Endothelial cell of umbilical vein (primary cell): ENCODE results near the gene LMAN1L. TPM values are rescaled to one million over a fixed set of nuclear protein-coding genes. Genes with fewer than 3 reads are reported as not detected.

Experiments used
- BruUV-seq: library from RNA; stranded (reverse); fragments of 400-500 nt; replicated peaks from 2 replicates; lab custom pipeline; 2021; lab: Mats Ljungman, UMichigan
- CTCF ChIA-PET: fragments of 300-600, 350-600 bp; sonication (Branson Sonifier 250); formaldehyde crosslinking; loops from one replicate; lab custom pipeline; 2021; ENCODE audit warnings: antibody characterized with exemption, inconsistent platforms; lab: Charles Lee
- POLR2A ChIA-PET: fragments of 300-600, 350-600 bp; sonication (Branson Sonifier 250); formaldehyde crosslinking; loops from one replicate; lab custom pipeline; 2021; ENCODE audit warnings: antibody characterized with exemption, inconsistent platforms; lab: Charles Lee
- DNase-seq: peaks from one replicate; pipeline ENCODE4 v3.0.0-alpha.2; 2011; ENCODE audit warnings: low read depth, low spot score
- FAIRE-seq: peaks from 2 replicates; lab custom pipeline; 2011; peaks lifted over from hg19 to GRCh38; lab: Jason Lieb, UNC
- H2AFZ ChIP-seq: 2 replicates; pipeline ENCODE4 v1.6.0; 2012; ENCODE audit warnings: low read depth, low read length, control low read depth, inconsistent platforms
- H3K27ac ChIP-seq: 2 replicates; pipeline ENCODE4 v1.5.1; 2011; ENCODE audit warnings: low read depth, mild to moderate bottlenecking, control low read depth, low read length, moderate library complexity; ENCODE audit not compliant: insufficient read depth
- H3K27me3 ChIP-seq, 2 experiments: 2 replicates each; pipeline versions ENCODE4 v1.6.0 to v1.6.1; 2011; ENCODE audit warnings: low read length in 2 of 2, mixed read lengths in 1 of 2; ENCODE audit not compliant: control insufficient read depth in 2 of 2, insufficient read depth in 2 of 2
- H3K36me3 ChIP-seq, 2 experiments: 2 replicates in 1 of 2; 3 replicates in 1 of 2; pipeline ENCODE4 v1.5.1; 2011; ENCODE audit warnings: low read length in 2 of 2, mild to moderate bottlenecking in 1 of 2, moderate library complexity in 1 of 2; ENCODE audit not compliant: control insufficient read depth in 2 of 2, insufficient read depth in 2 of 2; ENCODE audit errors: extremely low read depth in 1 of 2
- H3K4me1 ChIP-seq: 3 replicates; pipeline ENCODE4 v1.5.1; 2011; ENCODE audit warnings: mild to moderate bottlenecking, low read length; ENCODE audit not compliant: control insufficient read depth, insufficient read depth; ENCODE audit errors: extremely low read depth
- H3K4me2 ChIP-seq: 2 replicates; pipeline ENCODE4 v1.6.1; 2011; ENCODE audit warnings: low read length, control low read depth, mixed read lengths; ENCODE audit not compliant: insufficient read depth
- H3K4me3 ChIP-seq, 3 experiments: fragments of 200-600 bp in 1 of 3; sonication (generic), shearing (Covaris generic) in 1 of 3; replicated peaks in 1 of 3; 2 replicates each; pipeline ENCODE4 v1.5.1; 2011 to 2016; ENCODE audit warnings: control low read depth in 3 of 3, low read length in 3 of 3, mild to moderate bottlenecking in 2 of 3, inconsistent platforms in 1 of 3, low read depth in 1 of 3, moderate library complexity in 1 of 3; ENCODE audit not compliant: insufficient read depth in 1 of 3
- H3K79me2 ChIP-seq: 2 replicates; pipeline ENCODE4 v1.6.0; 2012; ENCODE audit warnings: low read length, inconsistent platforms; ENCODE audit not compliant: control insufficient read depth, insufficient read depth
- H3K9ac ChIP-seq: replicated peaks from 2 replicates; pipeline ENCODE3; 2011; ENCODE audit warnings: low read length, control low read depth; ENCODE audit not compliant: insufficient read depth; ENCODE audit errors: extremely low read depth
- H3K9me1 ChIP-seq: replicated peaks from 3 replicates; pipeline ENCODE4 v1.6.0; 2011; ENCODE audit warnings: mild to moderate bottlenecking, low read length; ENCODE audit not compliant: control insufficient read depth, insufficient read depth; ENCODE audit errors: extremely low read depth
- H3K9me3 ChIP-seq: replicated peaks from 2 replicates; pipeline ENCODE4 v1.5.1; 2012; ENCODE audit warnings: low read length, inconsistent platforms; ENCODE audit not compliant: control insufficient read depth, insufficient read depth
- H4K20me1 ChIP-seq: replicated peaks from 2 replicates; pipeline ENCODE3; 2011; ENCODE audit warnings: mild to moderate bottlenecking, low read length; ENCODE audit not compliant: control insufficient read depth, insufficient read depth; ENCODE audit errors: extremely low read depth
- CTCF ChIP-seq, 2 donors: IDR thresholded peaks; 1 replicate in 1 of 2; 2 replicates in 1 of 2; pipeline ENCODE4 v1.5.1; 2011; ENCODE audit warnings: low read length in 2 of 2, mild to moderate bottlenecking in 2 of 2, moderate library complexity in 2 of 2, control low read depth in 1 of 2, inconsistent platforms in 1 of 2, low read depth in 1 of 2; ENCODE audit not compliant: insufficient read depth in 1 of 2; ENCODE audit errors: extremely low read depth in 1 of 2
- EZH2 ChIP-seq: IDR thresholded peaks from 2 replicates; pipeline ENCODE4 v1.6.1; 2012; ENCODE audit warnings: borderline replicate concordance, low read depth, mild to moderate bottlenecking, moderate library complexity, low read length, inconsistent platforms; ENCODE audit not compliant: severe bottlenecking
- GATA2 ChIP-seq: IDR thresholded peaks from 2 replicates; pipeline ENCODE4 v1.7.0; 2011; ENCODE audit warnings: low read depth, mild to moderate bottlenecking, moderate library complexity, mixed read lengths, low read length; ENCODE audit not compliant: insufficient read length, insufficient read depth
- MAX ChIP-seq: IDR thresholded peaks from 2 replicates; pipeline ENCODE4 v1.6.1; 2011; ENCODE audit not compliant: insufficient read depth, insufficient read length
- MYC ChIP-seq: IDR thresholded peaks from one replicate; pipeline ENCODE4 v1.6.1; 2011; ENCODE audit warnings: mild to moderate bottlenecking, low read depth, low read length
- dilution Hi-C: fragments of 300-500 bp; cut with MboI; formaldehyde crosslinking; loops from one replicate; pipeline ENCODE4 v1.15.0; 2019; ENCODE audit warnings: low sequenced_read_pairs; ENCODE audit not compliant: extremely low pct_ligation_motif_present
- intact Hi-C: fragments of 100-400 bp; cut with micrococcal nuclease; formaldehyde crosslinking; loops from one replicate; pipeline ENCODE4 v1.10.0; 2022
- polyA plus RNA-seq, 4 experiments: library from polyadenylated mRNA; depleted of rRNA in 3 of 4; stranded (reverse) in 3 of 4; unstranded in 1 of 4; fragments of >200 nt; gene quantifications; 2 replicates each; pipeline versions ENCODE4 v1.2.1 to v1.2.3, GENCODE V29; 2011 to 2012; ENCODE audit warnings: missing spikeins in 1 of 4
- total RNA-seq: library from RNA; stranded (reverse); gene quantifications from 2 replicates; pipeline ENCODE4 v1.2.3, GENCODE V29; 2021

LMAN1L gene
- total and polyA plus RNA-seq, 2 donors (not counting 3 experiments of a cell fraction or from before 2014, with no cell fraction given), result not detected

GRCh38 chr15:74786551-74787165, 26.0 kb upstream of the LMAN1L start:
- intact Hi-C loops, result no loop called here
- H3K4me3 ChIP-seq, result no peak overlapping the region
- H2AFZ ChIP-seq, result no peak overlapping the region
- TF ChIP-seq MAX (no peak), EZH2 (no peak), GATA2 (no peak), MYC (no peak)
- DNase-seq, result no peak
- H3K27ac ChIP-seq, result no peak overlapping the region
- ChIA-PET POLR2A (no interaction called here), CTCF (interaction anchor here (0.9 to 3.6 kb wide), 5 partner anchors 9 to 163 kb away, joined by 4 to 22 read pairs (median 9); no protein-coding TSS in a partner anchor)
- no peak for FAIRE-seq
- dilution Hi-C loops, result no loop called here
- no peaks in the 10 kb centered on the region for H3K27me3 ChIP-seq
- H3K9me3 ChIP-seq, result no peaks in the 10 kb centered on the region
- H3K4me2 ChIP-seq, result no peak overlapping the region
- peaks cover 92% of the 10 kb centered on the region for H3K79me2 ChIP-seq
- BruUV-seq, result no TSS peak
- peaks cover 2% of the 10 kb centered on the region for H4K20me1 ChIP-seq
- H3K4me1 ChIP-seq, result peaks cover 18% of the 10 kb centered on the region
- H3K9ac ChIP-seq, result no peak overlapping the region
- no peaks in the 10 kb centered on the region for H3K9me1 ChIP-seq
- H3K36me3 ChIP-seq, result peaks cover 0 to 7% of the 10 kb centered on the region in 2 experiments

GRCh38 chr15:74787251-74788041, 25.2 kb upstream of the LMAN1L start:
- dilution Hi-C loops, result no loop called here
- CTCF ChIA-PET, result interaction anchor here (1.1 to 3.6 kb wide), 7 partner anchors 10 to 163 kb away, joined by 3 to 22 read pairs (median 6); no protein-coding TSS in a partner anchor
- TF ChIP-seq CTCF (IDR thresholded peaks at IDR 0.05; ENCODE audit: extremely low read depth in 1 of 2, insufficient read depth in 1 of 2, low read depth in 1 of 2, low read length in 2 of 2) (peak; percentile 46 to 54), GATA2 (no peak)
- H4K20me1 ChIP-seq, result peaks cover 2% of the 10 kb centered on the region
- H2AFZ ChIP-seq, result no peak overlapping the region
- H3K27me3 ChIP-seq, result no peaks in the 10 kb centered on the region
- H3K9ac ChIP-seq, result no peak overlapping the region
- H3K9me3 ChIP-seq, result no peaks in the 10 kb centered on the region
- no peaks in the 10 kb centered on the region for H3K9me1 ChIP-seq
- H3K4me1 ChIP-seq, result peaks cover 18% of the 10 kb centered on the region
- FAIRE-seq, result peak; percentile 52
- POLR2A ChIA-PET, result no interaction called here
- H3K4me2 ChIP-seq, result no peak overlapping the region
- H3K36me3 ChIP-seq, result peaks cover 0 to 7% of the 10 kb centered on the region in 2 experiments
- no peak for DNase-seq
- no peak overlapping the region for H3K4me3 ChIP-seq
- BruUV-seq, result no TSS peak
- H3K79me2 ChIP-seq, result peaks cover 98% of the 10 kb centered on the region
- intact Hi-C loops, result no loop called here
- no peak overlapping the region for H3K27ac ChIP-seq
